ENCODE results near the gene CDK3.

Gene CDK3

DNA sequence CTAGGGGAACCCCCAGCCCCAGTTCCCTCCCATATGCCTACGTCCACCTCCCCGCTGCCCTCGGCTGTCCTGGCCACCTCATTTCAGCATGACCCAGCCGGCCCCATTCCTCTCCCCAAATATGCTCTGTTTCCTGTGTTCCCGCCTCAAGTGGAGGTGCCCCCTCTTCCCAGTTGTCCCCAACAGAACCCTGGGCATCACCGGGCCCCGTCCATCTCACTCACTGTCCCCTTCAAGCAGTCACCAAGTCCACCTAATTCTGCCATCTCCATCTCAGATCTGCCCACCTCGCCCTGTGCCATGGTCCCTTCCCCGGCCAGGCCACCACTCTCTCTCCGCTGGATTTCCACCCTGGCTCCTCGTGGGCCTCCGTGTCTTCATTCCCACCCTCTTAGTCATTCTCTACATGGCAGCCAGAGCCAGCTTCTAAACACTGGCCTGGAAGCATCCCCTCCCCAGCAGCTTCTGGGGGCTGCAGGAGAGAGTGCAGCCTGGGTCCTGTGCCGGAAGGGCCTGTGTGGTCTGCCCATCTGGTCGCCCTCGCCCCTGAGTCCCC lies 12.8 kb downstream of the CDK3 start:
- no peak overlapping the region for H3K4me3 ChIP-seq (ENCODE audit: low read depth, low read length)

DNA sequence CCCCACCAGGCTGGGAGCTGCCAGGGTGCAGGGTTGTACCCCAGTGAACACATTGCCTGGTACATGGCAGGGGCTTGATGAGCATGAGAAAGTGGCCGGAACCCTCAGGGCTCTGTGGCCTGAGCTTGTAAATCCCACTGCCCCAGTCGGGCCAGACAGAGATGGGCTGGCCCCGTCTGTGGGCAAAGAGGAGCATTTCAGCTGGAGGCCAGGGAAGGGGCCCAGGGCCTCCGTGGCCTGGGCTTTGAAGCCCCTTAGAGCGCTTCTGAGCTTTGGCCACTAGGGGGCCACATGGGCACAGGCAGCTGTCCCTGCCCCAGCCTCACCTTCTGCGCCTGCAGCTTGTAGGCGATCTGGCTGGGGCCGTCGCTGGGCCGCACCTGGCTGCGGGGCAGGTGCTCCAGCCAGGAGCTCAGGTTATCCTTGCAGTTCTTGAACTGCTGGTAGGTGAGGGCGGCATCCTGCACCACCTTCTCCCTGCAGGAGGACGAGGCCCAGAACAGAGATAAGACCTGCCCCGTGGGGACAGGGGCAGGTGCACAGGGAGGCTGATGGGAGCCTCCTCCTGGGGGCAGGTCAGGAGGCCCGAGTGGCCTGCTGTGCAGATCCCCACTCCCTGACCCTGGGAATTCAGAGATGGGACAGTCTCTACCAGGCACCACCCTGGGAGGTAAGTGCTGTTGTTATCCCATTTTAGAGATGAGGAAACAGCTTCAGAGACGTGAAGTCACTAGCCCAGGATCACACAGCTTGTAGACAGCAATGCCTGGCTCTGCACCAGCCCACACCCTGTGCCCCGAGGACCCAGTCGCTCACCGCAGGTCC lies 13.7 kb downstream of the CDK3 start:
- no peak overlapping the region for H3K4me3 ChIP-seq (ENCODE audit: low read depth, low read length)

DNA sequence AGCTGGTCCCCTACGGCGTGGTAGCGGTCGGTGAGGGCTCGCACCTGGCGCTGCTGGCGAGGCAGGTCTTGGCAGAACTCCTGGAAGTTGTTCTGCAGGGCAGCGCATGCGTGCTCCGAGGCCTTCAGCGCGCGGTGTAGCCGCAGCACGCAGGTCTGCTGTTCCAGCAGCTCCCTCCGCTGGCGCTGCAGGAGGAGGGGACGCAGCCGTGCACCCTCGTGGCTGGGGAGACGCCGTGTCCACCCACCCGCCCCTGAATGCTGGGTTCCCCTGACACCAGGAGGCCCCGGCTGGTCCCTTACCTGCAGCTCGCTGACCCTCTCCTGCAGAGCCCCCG lies 14.2 kb downstream of the CDK3 start:
- H3K4me3 ChIP-seq (ENCODE audit: low read depth, low read length) = no peak overlapping the region

DNA sequence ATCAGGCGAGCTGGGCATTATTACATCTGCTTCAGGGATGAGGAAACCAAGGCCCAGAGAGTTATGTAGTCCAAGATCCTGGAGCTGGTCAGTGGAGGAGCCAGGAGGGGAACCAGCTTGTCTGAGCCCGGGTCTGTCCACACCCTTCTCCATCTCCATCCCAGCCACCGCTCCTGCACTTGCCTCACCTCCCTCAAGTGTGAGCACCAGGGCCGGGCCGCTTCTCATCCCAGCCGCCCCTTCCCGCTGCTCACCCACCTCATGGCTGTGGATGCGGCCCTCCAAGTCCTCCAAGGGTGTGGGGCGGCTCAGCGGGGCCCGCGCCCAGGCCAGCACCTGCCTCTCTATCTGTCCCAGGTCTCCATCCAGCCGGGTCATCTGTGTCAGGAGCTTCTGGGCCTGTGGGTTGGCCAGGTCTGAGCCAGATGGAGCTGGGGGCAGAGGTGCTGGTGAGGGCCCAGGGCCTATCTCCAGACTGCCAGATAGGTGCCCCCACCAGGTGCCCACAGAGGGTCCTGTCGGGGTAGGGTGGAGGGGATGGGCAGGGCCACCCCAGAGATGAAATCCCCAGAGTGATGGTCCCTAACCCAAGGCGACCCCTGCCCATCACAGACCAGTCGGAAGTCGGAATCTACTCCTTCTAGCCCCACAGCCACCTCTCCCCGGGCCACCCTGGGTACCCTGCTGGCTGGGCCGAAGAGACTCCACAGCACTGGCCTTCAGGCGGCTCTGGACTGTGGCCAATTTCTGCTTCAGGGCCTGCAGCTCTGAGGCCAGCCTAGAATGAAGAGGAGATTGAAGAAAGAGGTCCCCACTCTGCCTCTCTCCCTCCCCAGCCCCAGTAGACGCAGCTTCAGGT lies 17.1 kb downstream of the CDK3 start:
- H3K4me3 ChIP-seq (ENCODE audit: low read depth, low read length) = no peak overlapping the region

DNA sequence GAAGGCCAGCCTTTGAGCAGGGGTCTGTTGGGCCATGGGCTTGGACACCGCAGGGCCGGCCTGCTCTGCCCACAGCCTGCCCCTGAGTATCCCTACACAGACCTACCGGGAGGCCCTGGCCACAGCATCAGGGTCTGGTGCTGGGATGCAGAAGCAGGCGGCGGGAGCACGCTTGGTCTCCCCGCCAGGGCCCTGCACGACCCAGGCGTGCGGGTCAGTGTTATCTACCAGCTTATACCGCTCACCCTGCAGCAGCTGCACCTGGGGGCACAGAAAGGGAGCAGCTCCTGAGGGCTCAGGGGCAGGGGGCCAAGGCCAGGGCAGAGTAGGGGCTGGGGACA lies 17.7 kb downstream of the CDK3 start:
- no peak overlapping the region for H3K4me3 ChIP-seq (ENCODE audit: low read depth, low read length)

DNA sequence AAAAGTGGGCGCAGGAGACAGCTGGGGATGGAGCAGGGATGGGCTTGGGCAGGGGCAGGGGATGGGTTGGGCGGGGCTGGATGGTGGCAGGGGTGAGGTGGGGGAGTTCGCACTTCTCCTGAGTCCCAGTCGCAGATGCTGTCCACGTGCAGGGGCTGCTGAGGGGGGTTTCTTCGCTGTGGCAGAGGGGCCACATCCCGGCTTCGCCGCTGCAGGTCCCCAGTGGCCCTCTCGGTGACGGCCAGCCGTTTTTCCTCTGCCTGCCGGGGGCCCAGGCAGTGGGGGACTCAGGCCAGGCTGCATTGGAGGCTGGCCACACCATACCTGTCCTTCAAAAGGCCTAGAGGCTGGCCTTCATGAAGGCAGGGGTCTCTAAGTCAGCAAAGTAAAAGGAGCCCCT lies 18.1 kb downstream of the CDK3 start:
- no peak overlapping the region for H3K4me3 ChIP-seq (ENCODE audit: low read depth, low read length)

DNA sequence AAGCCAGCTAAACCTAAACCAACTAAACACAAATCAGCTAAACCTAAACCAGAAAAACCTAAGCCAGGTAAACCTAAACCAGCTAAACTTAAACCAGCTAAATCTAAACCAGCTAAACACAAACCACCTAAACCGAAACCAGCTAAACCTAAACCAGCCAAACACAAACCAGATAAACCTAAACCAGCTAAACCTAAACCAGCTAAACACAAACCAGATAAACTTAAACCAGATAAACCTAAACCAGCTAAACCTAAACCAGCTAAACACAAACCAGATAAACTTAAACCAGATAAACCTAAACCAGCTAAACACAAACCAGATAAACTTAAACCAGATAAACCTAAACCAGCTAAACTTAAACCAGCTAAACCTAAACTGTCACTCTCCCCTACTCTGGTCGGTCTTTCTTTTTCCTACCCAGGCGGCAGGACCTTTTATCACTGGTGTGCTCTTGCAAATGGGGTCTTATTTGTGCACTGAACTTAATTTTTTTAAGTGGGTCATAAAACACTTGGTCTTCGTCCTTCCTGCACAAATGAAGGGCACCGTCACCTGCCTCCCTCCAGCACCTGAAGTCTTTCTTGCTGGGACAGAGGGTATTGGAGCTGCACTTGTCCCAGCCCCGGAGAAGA lies 19.3 kb downstream of the CDK3 start:
- no peak overlapping the region for H3K4me3 ChIP-seq (ENCODE audit: low read depth, low read length)

DNA sequence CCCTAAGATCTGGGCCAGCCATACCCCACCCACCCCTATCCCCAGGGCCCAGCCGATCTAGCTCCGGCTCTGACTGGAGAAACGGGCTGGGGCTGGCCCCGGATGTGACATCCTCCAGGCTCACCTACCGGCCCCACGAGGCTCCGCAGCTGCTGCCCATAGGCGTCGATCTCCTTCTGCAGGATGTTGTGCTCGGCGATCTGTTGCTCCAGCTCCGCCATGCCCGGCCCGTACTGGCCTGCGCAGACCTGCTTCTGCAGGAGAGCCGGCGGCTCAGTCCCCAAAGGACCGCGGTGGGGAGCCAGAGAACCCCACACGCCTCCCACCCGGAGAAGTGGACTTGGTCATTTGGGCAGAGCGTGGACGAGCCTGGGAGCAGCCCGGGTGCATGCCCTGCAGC lies 21.6 kb downstream of the CDK3 start:
- H3K4me3 ChIP-seq (ENCODE audit: low read depth, low read length) = no peak overlapping the region

DNA sequence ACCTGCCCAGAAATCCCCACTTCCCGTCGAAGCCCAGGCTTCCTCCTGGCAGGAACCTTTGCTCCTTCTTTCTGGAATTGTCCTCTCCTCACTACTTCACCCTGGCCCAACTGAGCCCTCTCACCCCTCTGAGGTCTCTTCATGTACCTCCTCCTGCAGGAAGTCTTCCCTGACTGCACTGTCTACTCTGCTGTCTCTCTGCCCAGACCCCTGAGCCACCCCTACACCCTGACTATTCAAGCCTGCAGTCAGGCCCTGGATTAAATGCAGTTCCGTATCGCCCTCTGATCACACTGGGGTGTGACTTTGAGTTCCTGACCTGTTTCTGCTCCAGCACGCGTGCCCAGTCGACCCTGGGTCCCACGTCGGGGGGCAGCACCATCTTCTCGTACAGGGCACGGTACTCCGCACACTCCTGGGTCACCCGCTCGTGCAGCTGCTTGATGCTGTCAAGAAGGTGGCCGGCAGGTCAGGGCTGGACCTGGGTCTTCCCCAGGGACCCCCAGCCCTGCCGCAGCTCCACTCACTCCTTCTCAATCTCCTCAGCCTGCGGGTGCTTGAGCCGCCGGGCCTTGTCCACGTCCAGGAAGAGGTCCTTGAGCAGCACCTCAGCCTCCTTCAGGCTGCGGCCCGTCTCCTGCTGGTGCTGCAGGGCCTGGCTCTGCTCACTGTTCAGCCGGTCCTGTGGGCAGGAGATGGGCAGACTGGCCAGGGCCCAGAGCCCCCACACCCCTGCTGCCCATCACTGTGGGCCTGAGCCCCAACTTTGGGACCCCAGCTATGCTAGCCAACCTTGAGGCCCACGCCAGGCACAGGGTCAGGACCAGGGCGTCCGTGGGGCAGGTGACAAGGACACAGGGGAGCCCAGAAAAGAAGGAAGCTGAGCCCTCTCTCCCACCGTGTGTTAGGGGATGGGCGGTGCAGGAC lies 22.6 kb downstream of the CDK3 start:
- H3K4me3 ChIP-seq (ENCODE audit: low read depth, low read length) = no peak overlapping the region

DNA sequence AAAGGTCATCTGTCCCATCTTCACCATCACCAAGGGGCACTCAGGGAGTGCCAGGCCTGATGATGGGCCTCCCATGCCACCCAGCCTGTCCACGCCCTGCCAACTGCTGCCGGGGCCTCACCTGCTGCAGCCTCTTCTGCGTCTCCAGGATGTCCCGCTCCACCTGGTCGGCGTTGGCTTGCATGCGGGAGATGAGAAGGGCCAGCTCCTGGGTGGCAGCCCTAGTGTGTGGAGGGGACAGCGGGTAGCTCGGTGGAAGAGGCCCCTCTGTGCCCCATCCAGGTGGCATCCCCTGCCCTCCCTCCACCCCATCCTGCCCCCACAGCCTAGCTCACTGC lies 23.2 kb downstream of the CDK3 start:
- no peak overlapping the region for H3K4me3 ChIP-seq (ENCODE audit: low read depth, low read length)

DNA sequence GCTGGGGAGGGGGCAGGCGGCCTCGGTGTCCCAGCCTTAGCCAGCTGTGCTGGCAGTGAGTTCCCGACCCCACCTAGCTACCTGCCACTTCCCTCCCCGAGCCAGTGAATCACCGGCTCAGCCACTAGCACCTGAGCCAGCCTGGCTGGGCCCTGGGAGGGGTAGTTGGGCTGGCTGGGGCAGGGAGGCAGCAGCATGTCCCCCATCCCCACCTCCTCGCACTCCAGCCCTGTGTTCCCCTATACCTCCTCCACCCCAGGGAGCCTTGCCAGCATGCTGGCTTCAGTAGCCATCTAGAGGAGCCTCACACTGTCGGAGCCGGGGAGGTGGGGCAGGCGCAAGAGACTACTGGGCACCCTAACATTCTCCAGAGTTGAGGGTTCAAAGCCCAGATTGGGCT lies 23.7 kb downstream of the CDK3 start:
- no peak overlapping the region for H3K4me3 ChIP-seq (ENCODE audit: low read depth, low read length)

DNA sequence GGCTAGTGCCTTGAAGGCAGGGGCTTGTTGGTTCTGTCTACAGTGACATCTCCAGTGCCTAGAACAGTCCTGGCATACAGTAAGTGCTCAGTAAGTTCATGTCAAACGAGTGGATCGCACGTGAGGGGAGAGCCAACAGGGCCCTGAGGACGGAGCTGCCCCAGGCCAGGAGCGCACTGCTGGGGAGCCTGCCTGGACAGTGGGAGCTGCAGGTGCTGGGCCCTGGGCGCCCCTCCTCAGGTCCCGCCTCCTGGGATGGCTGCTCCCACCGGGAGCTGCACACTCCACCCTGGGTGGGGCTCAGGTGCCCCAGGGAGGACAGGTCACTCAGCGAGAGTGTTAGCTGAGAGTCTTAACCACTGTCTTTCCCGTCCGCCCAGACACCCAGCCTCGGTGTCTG lies 24.6 kb downstream of the CDK3 start:
- no peak overlapping the region for H3K4me3 ChIP-seq (ENCODE audit: low read depth, low read length)

DNA sequence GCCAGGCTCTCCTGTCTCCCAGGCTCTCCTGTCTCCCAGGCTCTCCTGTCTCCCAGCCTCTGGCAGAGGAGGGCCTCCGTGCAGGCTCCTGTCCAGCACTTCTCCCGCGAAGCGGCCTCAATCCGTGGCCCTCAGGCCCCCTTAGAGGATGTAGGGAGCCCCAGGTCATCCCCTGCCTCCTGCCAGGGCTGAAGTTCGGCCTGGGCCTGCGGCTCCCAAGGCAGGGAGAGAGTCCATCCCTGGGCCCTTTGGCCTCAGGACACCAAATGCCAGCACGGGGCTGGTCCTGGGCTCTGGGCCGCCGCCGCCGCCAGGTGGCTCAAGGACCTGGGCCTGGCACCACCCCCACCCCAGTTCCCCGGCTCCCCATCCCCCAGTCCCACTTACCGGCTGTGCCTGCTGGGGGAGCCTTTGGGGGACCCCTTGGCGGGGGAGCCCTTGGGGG lies 26.1 kb downstream of the CDK3 start:
- H3K4me3 ChIP-seq (ENCODE audit: low read depth, low read length) = no peak overlapping the region

DNA sequence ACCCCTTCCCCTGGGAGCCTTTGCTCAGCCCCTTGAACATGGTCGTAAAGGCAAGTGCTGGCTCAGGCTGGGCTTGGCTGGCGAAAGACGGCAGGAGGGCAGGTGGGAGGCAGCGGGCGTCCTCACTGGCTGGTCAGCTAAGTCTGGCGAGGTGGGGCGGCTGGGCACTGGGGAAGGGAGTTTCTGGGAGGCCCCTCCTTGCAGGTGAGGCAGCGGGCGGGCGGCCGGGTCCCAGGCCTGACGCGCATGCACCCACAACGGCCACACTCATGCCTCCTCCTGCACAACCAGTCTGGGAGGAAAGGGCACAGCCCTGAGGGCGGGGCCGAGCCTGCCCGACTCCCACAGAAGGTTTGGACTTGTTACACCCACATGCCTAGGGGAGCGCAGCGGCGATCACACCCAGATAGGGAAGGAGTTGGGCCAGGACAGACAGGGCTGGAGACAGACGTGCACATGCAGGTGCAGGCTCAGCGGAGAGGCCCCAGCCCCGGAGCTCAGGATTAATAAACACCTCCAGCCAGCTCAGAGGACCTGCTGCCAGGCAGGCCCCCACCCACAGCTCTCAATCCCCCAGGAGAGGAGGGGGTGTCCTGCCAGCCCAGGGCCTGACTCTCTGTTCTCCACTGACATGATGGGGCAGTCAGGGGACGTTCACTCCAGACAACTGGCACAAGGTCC lies 26.6 kb downstream of the CDK3 start, which contains the start of gene EVPL:
Gene EVPL, minus strand, starts transcription at position 148 of the 681 bp plus-strand sequence. Its CDS starts 108 bp downstream, at position 40.
- H3K4me3 ChIP-seq (ENCODE audit: low read depth, low read length) = no peak within 1 kb of the TSS

DNA sequence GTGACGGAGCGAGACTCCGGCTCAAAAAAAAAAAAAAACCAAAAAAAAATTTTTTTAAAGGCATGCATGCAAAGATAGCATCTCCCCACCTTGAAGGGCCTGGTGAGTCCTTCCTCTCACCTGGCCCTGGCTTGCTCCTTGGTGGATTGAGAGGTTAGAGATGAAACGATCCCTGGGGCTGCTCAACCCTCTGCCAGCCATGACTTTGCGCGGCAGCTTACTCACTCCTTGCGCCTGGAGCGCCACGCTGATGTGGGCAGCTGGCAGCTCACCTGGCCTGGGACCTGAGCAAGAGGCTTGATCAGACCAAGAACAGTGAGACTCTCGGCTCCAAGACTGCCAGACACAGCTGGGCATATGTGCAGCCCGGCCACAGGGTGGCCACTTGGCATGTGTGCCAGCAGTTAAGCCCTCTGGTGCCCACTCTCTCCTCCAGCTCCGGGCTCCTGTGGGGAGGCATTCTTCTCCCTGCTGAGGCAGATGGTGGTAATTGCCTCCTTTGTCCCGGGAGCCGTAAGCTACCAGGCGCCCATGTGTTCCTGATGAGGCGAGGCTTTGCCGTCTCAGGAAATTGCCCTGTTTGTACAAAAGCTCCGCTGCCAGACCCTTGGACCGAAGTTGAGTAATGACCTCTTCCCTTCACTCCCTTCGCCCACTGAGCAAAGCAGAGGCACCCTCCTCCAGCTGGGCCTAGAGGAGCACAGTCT lies 31.6 kb downstream of the CDK3 start:
- no peak overlapping the region for H3K4me3 ChIP-seq (ENCODE audit: low read depth, low read length)

DNA sequence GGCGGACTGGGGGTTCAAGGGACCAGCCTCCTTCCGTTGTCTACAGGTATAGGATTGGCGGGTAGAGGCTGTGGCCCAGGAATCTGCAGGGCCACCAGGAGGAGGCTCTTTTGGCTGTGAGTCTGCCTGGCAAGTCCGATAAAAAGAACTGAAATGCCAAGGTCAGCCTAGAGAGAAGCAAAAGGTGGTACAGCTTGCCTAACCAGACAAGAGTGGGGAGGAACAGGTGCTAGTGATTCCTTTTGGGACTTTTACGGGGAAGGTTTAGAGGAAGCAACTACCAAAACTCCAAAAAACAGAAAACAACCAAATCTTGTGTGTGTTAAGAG lies 32.1 kb downstream of the CDK3 start:
- H3K4me3 ChIP-seq (ENCODE audit: low read depth, low read length) = no peak overlapping the region

DNA sequence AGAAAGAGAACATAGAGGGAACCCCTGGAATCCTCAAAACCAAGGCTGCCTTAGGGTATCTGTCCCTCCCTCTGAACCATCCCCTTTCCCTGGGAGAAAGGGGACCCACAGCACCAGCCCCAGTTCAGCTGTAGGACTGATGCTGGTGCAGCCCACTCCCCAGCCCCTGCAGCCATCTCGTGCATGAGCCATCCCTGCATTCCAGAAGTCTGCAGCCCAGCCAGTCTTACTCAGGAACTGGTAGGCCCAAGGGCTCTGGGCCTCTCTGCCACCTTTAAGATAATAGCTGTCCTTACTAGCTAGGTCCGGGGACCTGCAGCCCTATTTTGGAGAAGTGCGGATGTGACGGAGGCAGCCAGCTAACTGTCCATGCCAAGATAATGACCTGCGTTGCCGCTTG lies 32.5 kb downstream of the CDK3 start:
- no peak overlapping the region for H3K4me3 ChIP-seq (ENCODE audit: low read depth, low read length)

DNA sequence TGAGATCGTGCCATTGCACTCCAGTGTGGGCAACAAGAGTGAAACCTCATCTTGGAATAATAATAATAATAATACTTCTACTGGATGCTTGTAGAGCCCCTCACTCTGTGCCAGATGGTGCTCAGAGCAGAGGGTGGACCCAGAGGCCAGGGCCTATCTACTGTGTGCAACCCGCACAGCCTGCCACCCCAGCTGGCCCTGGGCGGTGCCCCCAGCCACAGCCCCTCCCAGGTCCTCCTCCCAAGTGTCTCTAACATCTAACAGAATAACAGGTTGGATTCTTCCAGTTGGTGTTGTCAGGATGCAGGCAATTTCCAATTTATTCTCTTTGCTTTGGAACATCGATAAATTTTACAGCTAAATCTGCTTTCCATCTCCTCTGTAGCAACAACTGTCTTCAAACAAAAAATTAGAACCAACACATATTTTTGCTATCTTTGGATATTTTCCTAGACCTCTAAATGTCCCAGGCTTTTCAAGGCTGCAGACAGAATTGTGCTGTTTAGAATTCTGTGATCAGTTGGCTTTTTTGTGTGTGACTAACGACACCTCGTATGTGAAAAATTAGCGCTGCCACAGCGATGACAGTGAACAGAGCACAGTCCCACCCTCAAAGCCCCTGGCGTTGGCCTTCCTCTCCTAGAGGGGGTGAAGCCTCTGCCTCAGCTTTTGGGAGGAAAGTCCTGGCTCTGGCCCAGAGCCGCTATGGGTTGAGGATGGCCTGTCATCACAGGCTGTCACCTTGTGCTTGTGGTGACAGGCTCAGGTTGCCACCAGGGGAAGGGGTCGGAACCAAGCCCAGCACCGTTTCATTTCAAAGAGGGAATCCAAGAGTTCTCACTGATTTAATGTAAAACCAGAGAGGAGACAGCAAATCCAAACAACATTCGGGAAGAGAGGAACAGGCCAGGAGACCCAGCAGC lies 34.0 kb downstream of the CDK3 start:
- no peak overlapping the region for H3K4me3 ChIP-seq (ENCODE audit: low read depth, low read length)
